SH-SY5Y (cell line): ENCODE measurements around the gene INHBE.

Experiments used
- GATA2 ChIP-seq: IDR thresholded peaks from 2 replicates; pipeline ENCODE4 v1.6.1; 2011; ENCODE audit warnings: mild to moderate bottlenecking, low read depth, low read length
- GATA3 ChIP-seq: IDR thresholded peaks from 2 replicates; pipeline ENCODE4 v1.6.1; 2011; ENCODE audit warnings: low read depth, mild to moderate bottlenecking, low read length, moderate library complexity

DNA sequence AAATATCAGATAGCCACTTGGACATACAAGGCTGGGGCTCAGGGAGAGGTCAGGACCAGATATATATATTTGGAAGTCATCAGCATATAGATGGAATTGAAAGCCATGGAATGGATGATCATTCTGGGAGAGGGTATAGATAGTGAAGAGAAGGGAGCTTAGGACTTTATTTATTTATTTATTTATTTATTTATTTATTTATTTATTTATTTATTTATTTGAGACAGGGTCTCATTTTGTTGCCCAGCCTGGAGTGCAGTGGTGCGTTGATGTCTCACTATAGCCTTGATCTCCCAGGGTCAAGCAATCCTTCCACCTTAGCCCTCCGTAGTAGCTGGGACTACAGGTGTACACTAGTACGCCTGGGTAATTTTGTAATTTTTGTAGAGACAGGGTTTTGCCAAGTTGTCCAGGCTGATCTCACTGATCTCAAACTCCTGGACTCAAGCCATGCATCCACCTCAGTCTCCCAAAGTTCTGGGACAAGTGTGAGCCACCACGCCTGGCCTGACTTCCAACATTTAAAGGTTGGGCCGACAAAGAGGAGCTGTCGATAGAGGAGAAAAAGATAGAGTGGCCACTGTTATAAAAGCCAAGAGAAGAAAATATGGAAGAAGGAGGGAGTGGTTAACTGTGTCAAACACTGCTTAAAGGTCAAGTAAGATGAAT lies 8.7 kb upstream of the INHBE start:
- TF ChIP-seq GATA2, result no peak
- no peak for TF ChIP-seq GATA3
